Astrocyte (in vitro differentiated cells and primary cell): ENCODE measurements around the gene KARS1.

Source experiments
- EZH2 ChIP-seq: IDR thresholded peaks from 2 replicates; pipeline ENCODE4 v1.6.1; 2012; ENCODE audit warnings: mild to moderate bottlenecking, low read length, inconsistent platforms; ENCODE audit not compliant: insufficient read depth
- TF ChIP-seq, protein P1 (sequence below): IDR thresholded peaks from 2 replicates; pipeline ENCODE4 v1.5.1; 2011; ENCODE audit warnings: low read depth, mild to moderate bottlenecking, inconsistent platforms, low read length, moderate library complexity; ENCODE audit not compliant: insufficient read depth

- TF ChIP-seq, protein P1, sequence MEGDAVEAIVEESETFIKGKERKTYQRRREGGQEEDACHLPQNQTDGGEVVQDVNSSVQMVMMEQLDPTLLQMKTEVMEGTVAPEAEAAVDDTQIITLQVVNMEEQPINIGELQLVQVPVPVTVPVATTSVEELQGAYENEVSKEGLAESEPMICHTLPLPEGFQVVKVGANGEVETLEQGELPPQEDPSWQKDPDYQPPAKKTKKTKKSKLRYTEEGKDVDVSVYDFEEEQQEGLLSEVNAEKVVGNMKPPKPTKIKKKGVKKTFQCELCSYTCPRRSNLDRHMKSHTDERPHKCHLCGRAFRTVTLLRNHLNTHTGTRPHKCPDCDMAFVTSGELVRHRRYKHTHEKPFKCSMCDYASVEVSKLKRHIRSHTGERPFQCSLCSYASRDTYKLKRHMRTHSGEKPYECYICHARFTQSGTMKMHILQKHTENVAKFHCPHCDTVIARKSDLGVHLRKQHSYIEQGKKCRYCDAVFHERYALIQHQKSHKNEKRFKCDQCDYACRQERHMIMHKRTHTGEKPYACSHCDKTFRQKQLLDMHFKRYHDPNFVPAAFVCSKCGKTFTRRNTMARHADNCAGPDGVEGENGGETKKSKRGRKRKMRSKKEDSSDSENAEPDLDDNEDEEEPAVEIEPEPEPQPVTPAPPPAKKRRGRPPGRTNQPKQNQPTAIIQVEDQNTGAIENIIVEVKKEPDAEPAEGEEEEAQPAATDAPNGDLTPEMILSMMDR, result no peak
- TF ChIP-seq EZH2, result no peak
Observed at GRCh38 chr16:75614066-75614897, 33.2 kb downstream of the KARS1 start.
